CD14-positive monocyte (primary cell): ENCODE data around the gene KCNAB1. TPM values are rescaled to one million over a fixed set of nuclear protein-coding genes. Genes with fewer than 3 reads are reported as not detected.

Experiments
- DNase-seq, 3 donors: peaks; one replicate each; pipeline ENCODE4 v3.0.0-alpha.2; 2011 to 2022
- H2AFZ ChIP-seq: 2 replicates; pipeline ENCODE4 v1.6.0; 2012; ENCODE audit warnings: mild to moderate bottlenecking, low read depth, low read length, inconsistent platforms; ENCODE audit not compliant: insufficient read depth, poor library complexity, severe bottlenecking
- H3K27ac ChIP-seq, 2 donors: 1 replicate in 1 of 2; 2 replicates in 1 of 2; pipeline ENCODE4 v1.5.1; 2012 to 2013; ENCODE audit warnings: low read length in 2 of 2, control low read depth in 1 of 2, inconsistent platforms in 1 of 2, low read depth in 1 of 2, mild to moderate bottlenecking in 1 of 2
- H3K27me3 ChIP-seq, 2 donors: one replicate each; pipeline versions ENCODE4 v1.6.0 to v1.6.1; 2011 to 2013; ENCODE audit warnings: low read length in 2 of 2; ENCODE audit not compliant: control insufficient read depth in 2 of 2, insufficient read depth in 2 of 2
- H3K36me3 ChIP-seq, 2 donors: replicated peaks in 1 of 2; 1 replicate in 1 of 2; 2 replicates in 1 of 2; pipeline versions ENCODE4 v1.5.1 to v1.6.1; 2012 to 2013; ENCODE audit warnings: low read length in 2 of 2, control low read depth in 1 of 2, inconsistent platforms in 1 of 2, mild to moderate bottlenecking in 1 of 2; ENCODE audit not compliant: insufficient read depth in 2 of 2, control insufficient read depth in 1 of 2
- H3K4me1 ChIP-seq, 2 donors: 1 replicate in 1 of 2; 2 replicates in 1 of 2; pipeline versions ENCODE4 v1.5.1 to v1.6.1; 2012 to 2013; ENCODE audit warnings: low read length in 2 of 2, control low read depth in 1 of 2, inconsistent platforms in 1 of 2, mild to moderate bottlenecking in 1 of 2, moderate library complexity in 1 of 2; ENCODE audit not compliant: insufficient read depth in 2 of 2, control insufficient read depth in 1 of 2
- H3K4me2 ChIP-seq: replicated peaks from 2 replicates; pipeline ENCODE3; 2012; ENCODE audit warnings: low read length, moderate library complexity, mild to moderate bottlenecking; ENCODE audit not compliant: poor library complexity, severe bottlenecking; ENCODE audit errors: extremely low read depth
- H3K4me3 ChIP-seq, 3 experiments: fragments of 200-600 bp in 1 of 3; sonication (generic) in 1 of 3; replicated peaks in 1 of 3; 1 replicate in 2 of 3; 2 replicates in 1 of 3; pipeline ENCODE4 v1.5.1; 2011 to 2013; ENCODE audit warnings: low read length in 3 of 3, mild to moderate bottlenecking in 3 of 3, control low read depth in 2 of 3, low read depth in 2 of 3, inconsistent platforms in 1 of 3, moderate library complexity in 1 of 3
- H3K79me2 ChIP-seq: 2 replicates; pipeline ENCODE4 v1.6.0; 2012; ENCODE audit warnings: mild to moderate bottlenecking, control low read depth, inconsistent platforms, low read length, moderate library complexity; ENCODE audit not compliant: insufficient read depth
- H3K9ac ChIP-seq: 2 replicates; pipeline ENCODE4 v1.6.0; 2017; ENCODE audit warnings: low read length, mild to moderate bottlenecking; ENCODE audit not compliant: insufficient read depth, poor library complexity, severe bottlenecking
- H3K9me3 ChIP-seq, 2 donors: replicated peaks in 1 of 2; 1 replicate in 1 of 2; 2 replicates in 1 of 2; pipeline versions ENCODE4 v1.5.1 to v1.6.1; 2012 to 2013; ENCODE audit warnings: low read length in 2 of 2, control low read depth in 1 of 2; ENCODE audit not compliant: control insufficient read depth in 1 of 2, insufficient read depth in 1 of 2
- H4K20me1 ChIP-seq: 2 replicates; pipeline ENCODE4 v1.6.0; 2012; ENCODE audit warnings: mild to moderate bottlenecking, low read length, control low read depth, moderate library complexity; ENCODE audit not compliant: insufficient read depth
- H3K27ac Mint-ChIP-seq, 7 donors: one replicate each; pipeline ENCODE4 v1.8.0; 2020; ENCODE audit warnings: mild to moderate bottlenecking in 7 of 7, mixed read lengths in 7 of 7, moderate library complexity in 6 of 7, inconsistent platforms in 2 of 7
- H3K27me3 Mint-ChIP-seq, 3 donors: one replicate each; pipeline ENCODE4 v1.8.0; 2021 to 2022; ENCODE audit warnings: low read depth in 3 of 3, mild to moderate bottlenecking in 3 of 3, mixed read lengths in 3 of 3, moderate library complexity in 3 of 3, inconsistent platforms in 1 of 3
- H3K36me3 Mint-ChIP-seq, 2 donors: one replicate each; pipeline ENCODE4 v1.8.0; 2020; ENCODE audit warnings: mixed read lengths in 2 of 2, inconsistent platforms in 1 of 2, mild to moderate bottlenecking in 1 of 2
- H3K4me1 Mint-ChIP-seq: one replicate; pipeline ENCODE4 v1.8.0; 2020; ENCODE audit warnings: mild to moderate bottlenecking, mixed read lengths
- H3K4me3 Mint-ChIP-seq, 2 donors: one replicate each; pipeline ENCODE4 v1.8.0; 2020; ENCODE audit warnings: mild to moderate bottlenecking in 2 of 2, mixed read lengths in 2 of 2, moderate library complexity in 1 of 2
- H3K9me3 Mint-ChIP-seq, 7 donors: one replicate each; pipeline ENCODE4 v1.8.0; 2020 to 2022; ENCODE audit warnings: mixed read lengths in 7 of 7, mild to moderate bottlenecking in 6 of 7, moderate library complexity in 6 of 7, inconsistent platforms in 2 of 7
- WGBS: methylation state at CpG from one replicate; pipeline ENCODE4 v1.1.5; 2013; ENCODE audit warnings: missing lambda C conversion rate; ENCODE audit not compliant: insufficient coverage; 5-methylcytosine and 5-hydroxymethylcytosine counted together
- intact Hi-C, 2 donors: fragments of 100-400 bp; cut with micrococcal nuclease; formaldehyde crosslinking; loops; one replicate each; pipeline versions ENCODE4 v1.15.0 to v1.15.1; 2023
- polyA plus RNA-seq, 3 donors: library from polyadenylated mRNA; depleted of rRNA in 1 of 3; unstranded in 2 of 3; stranded (reverse) in 1 of 3; fragments of 300-500 nt in 2 of 3; fragments of >200 nt in 1 of 3; fragmentation: Illumina TruSeq in 2 of 3; gene quantifications; 1 replicate in 2 of 3; 2 replicates in 1 of 3; pipeline ENCODE4 v1.2.3, GENCODE V29; 2012 to 2021
- TF ChIP-seq, protein P1 (sequence below): fragments of 200-600 bp; IDR thresholded peaks from one replicate; pipeline ENCODE4 v1.8.0; 2022; ENCODE audit warnings: antibody characterized with exemption, mild to moderate bottlenecking

Gene KCNAB1
- polyA plus RNA-seq, 3 donors = 0.08 to 0.14 TPM; not detected in 1

GRCh38 chr3:156358232-156358631 is 237.9 kb downstream of the KCNAB1 start:
- H3K27ac Mint-ChIP-seq = no peak overlapping the region
- H3K36me3 Mint-ChIP-seq = no peaks in the 10 kb centered on the region
- Histone ChIP-seq H3K9ac (no peak overlapping the region), H3K9me3 (no peaks in the 10 kb centered on the region), H2AFZ (no peak overlapping the region), H3K4me1 (no peaks in the 10 kb centered on the region), H3K27ac (no peak overlapping the region), H3K4me2 (no peak overlapping the region), H3K4me3 (no peak overlapping the region), H3K27me3 (no peaks in the 10 kb centered on the region), H4K20me1 (no peaks in the 10 kb centered on the region), H3K36me3 (no peaks in the 10 kb centered on the region), H3K79me2 (no peaks in the 10 kb centered on the region)
- peaks cover 3 to 6% (median 5%) of the 10 kb centered on the region in 3 donors for H3K27me3 Mint-ChIP-seq
- intact Hi-C loops = no loop called here
- no CpG with 5 or more reads among the region's 2 CpGs for WGBS
- H3K4me3 Mint-ChIP-seq = no peak overlapping the region
- no peak for DNase-seq
- TF ChIP-seq, protein P1, sequence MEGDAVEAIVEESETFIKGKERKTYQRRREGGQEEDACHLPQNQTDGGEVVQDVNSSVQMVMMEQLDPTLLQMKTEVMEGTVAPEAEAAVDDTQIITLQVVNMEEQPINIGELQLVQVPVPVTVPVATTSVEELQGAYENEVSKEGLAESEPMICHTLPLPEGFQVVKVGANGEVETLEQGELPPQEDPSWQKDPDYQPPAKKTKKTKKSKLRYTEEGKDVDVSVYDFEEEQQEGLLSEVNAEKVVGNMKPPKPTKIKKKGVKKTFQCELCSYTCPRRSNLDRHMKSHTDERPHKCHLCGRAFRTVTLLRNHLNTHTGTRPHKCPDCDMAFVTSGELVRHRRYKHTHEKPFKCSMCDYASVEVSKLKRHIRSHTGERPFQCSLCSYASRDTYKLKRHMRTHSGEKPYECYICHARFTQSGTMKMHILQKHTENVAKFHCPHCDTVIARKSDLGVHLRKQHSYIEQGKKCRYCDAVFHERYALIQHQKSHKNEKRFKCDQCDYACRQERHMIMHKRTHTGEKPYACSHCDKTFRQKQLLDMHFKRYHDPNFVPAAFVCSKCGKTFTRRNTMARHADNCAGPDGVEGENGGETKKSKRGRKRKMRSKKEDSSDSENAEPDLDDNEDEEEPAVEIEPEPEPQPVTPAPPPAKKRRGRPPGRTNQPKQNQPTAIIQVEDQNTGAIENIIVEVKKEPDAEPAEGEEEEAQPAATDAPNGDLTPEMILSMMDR = no peak
- peaks cover 3% of the 10 kb centered on the region for H3K4me1 Mint-ChIP-seq
- H3K9me3 Mint-ChIP-seq = peaks cover 0 to 1% (median 0%) of the 10 kb centered on the region in 7 donors

GRCh38 chr3:156359368-156359767 is 239.0 kb downstream of the KCNAB1 start:
- Mint-ChIP-seq H3K27me3 (peaks cover 1 to 6% (median 5%) of the 10 kb centered on the region in 3 donors), H3K4me3 (no peak overlapping the region), H3K9me3 (peaks cover 0 to 1% (median 0%) of the 10 kb centered on the region in 7 donors), H3K27ac (no peak overlapping the region), H3K36me3 (no peaks in the 10 kb centered on the region), H3K4me1 (peaks cover 3% of the 10 kb centered on the region)
- 100% methylated on average over 1 of the region's 3 CpGs for WGBS
- Histone ChIP-seq H3K4me2 (no peak overlapping the region), H2AFZ (no peak overlapping the region), H4K20me1 (no peaks in the 10 kb centered on the region), H3K9ac (no peak overlapping the region), H3K4me3 (no peak overlapping the region), H3K27ac (no peak overlapping the region), H3K27me3 (no peaks in the 10 kb centered on the region), H3K36me3 (no peaks in the 10 kb centered on the region), H3K4me1 (no peaks in the 10 kb centered on the region), H3K9me3 (no peaks in the 10 kb centered on the region), H3K79me2 (no peaks in the 10 kb centered on the region)
- TF ChIP-seq, protein P1 = no peak
- intact Hi-C loops = no loop called here
- DNase-seq = no peak
